HG02938 (cell line): ENCODE data around the gene TRIM51G.
"Not testable (repeated sequence)": the region's sequence is repeated elsewhere in the genome, so short reads cannot be mapped to it uniquely, and the experiment has no call there.

ENCODE experiments used
- ATAC-seq: cut with Tn5 transposase; IDR thresholded peaks from one replicate; pipeline ENCODE4 v1.9.1; 2021; ENCODE audit warnings: mild to moderate bottlenecking, moderate library complexity; ENCODE audit not compliant: unreplicated experiment

The TRIM51G gene

GRCh38 chr11:48983785-48984184 is at the start of gene TRIM51G:
Gene TRIM51G (minus strand): TSS chr11:48983885. CDS start chr11:48981695, 2,190 bp downstream.
- ATAC-seq = not testable (repeated sequence)

- ATAC-seq = not testable (repeated sequence)
These were observed 44.8 kb upstream of the TRIM51G start, which contains the start of gene TRIM49B for GRCh38 chr11:49028523-49028922. Gene TRIM49B (plus strand): TSS chr11:49028823. CDS start chr11:49031600, 2,777 bp downstream.

GRCh38 chr11:48968592-48968991 is 15.1 kb downstream of the TRIM51G start:
- ATAC-seq = not testable (repeated sequence)

- ATAC-seq = not testable (repeated sequence)
These were observed 28.2 kb downstream of the TRIM51G start for GRCh38 chr11:48955315-48956049.

GRCh38 chr11:48945796-48946195 is 37.9 kb downstream of the TRIM51G start:
- ATAC-seq = not testable (repeated sequence)
